IMR-90 (cell line): ENCODE results near the gene ULBP1. TPM values are rescaled to one million over a fixed set of nuclear protein-coding genes. Genes with fewer than 3 reads are reported as not detected.

ENCODE experiments used
- ATAC-seq: fragments of 200-7000 bp; cut with Tn5 transposase; 2 replicates; pipeline ENCODE4 v1.9.1; 2020; ENCODE audit warnings: low read depth, mild to moderate bottlenecking, moderate library complexity
- BruUV-seq: library from RNA; stranded (reverse); fragments of 400-500 nt; replicated peaks from 2 replicates; lab custom pipeline; 2021; lab: Mats Ljungman, UMichigan
- CTCF ChIA-PET: fragments of 300-600 bp; formaldehyde crosslinking; extraction: SDS; loops from one replicate; lab custom pipeline; 2021; ENCODE audit warnings: antibody characterized with exemption; lab: Yijun Ruan, JAX
- POLR2A ChIA-PET: fragments of 300-600 bp; sonication (Branson Sonifier 250); formaldehyde crosslinking; loops from one replicate; lab custom pipeline; 2022; ENCODE audit warnings: antibody characterized with exemption; ENCODE audit not compliant: unreplicated experiment; lab: Charles Lee
- DNase-seq: peaks from one replicate; pipeline ENCODE4 v3.0.0; 2013
- H2AFZ ChIP-seq: replicated peaks from 2 replicates; pipeline ENCODE3; 2013; ENCODE audit warnings: low read length, mild to moderate bottlenecking; ENCODE audit not compliant: poor library complexity
- H2AK5ac ChIP-seq: 2 replicates; pipeline ENCODE4 v1.6.1; 2013; ENCODE audit warnings: low read depth, low read length, inconsistent platforms
- H2AK9ac ChIP-seq: replicated peaks from 2 replicates; pipeline ENCODE3; 2013; ENCODE audit warnings: mild to moderate bottlenecking, low read depth, low read length, moderate library complexity; ENCODE audit not compliant: poor library complexity
- H2BK120ac ChIP-seq: 2 replicates; pipeline ENCODE4 v1.6.1; 2013; ENCODE audit warnings: low read depth, low read length, inconsistent platforms
- H2BK15ac ChIP-seq: 3 replicates; pipeline ENCODE4 v1.6.1; 2013; ENCODE audit warnings: low read depth, low read length, inconsistent platforms
- H2BK20ac ChIP-seq: 2 replicates; pipeline ENCODE4 v1.6.1; 2013; ENCODE audit warnings: low read depth, mild to moderate bottlenecking, inconsistent platforms, low read length, moderate library complexity
- H2BK5ac ChIP-seq: 2 replicates; pipeline ENCODE4 v1.6.1; 2013; ENCODE audit warnings: mild to moderate bottlenecking, low read depth, low read length, inconsistent platforms; ENCODE audit not compliant: poor library complexity, severe bottlenecking
- H3K14ac ChIP-seq: replicated peaks from 2 replicates; pipeline ENCODE4 v1.6.1; 2013; ENCODE audit warnings: low read depth, low read length, inconsistent platforms
- H3K18ac ChIP-seq: 2 replicates; pipeline ENCODE4 v1.6.1; 2013; ENCODE audit warnings: low read depth, low read length, control low read depth
- H3K23ac ChIP-seq: 2 replicates; pipeline ENCODE4 v1.6.1; 2013; ENCODE audit warnings: low read depth, low read length, inconsistent platforms
- H3K27ac ChIP-seq: 2 replicates; pipeline ENCODE4 v1.5.1; 2013; ENCODE audit warnings: mild to moderate bottlenecking, control low read depth, low read length; ENCODE audit not compliant: insufficient read depth
- H3K27me3 ChIP-seq: 2 replicates; pipeline ENCODE4 v1.6.1; 2013; ENCODE audit warnings: low read length; ENCODE audit not compliant: control insufficient read depth, insufficient read depth
- H3K36me3 ChIP-seq: 2 replicates; pipeline ENCODE4 v1.6.1; 2013; ENCODE audit warnings: low read length, mixed read lengths; ENCODE audit not compliant: control insufficient read depth, insufficient read depth
- H3K4ac ChIP-seq: 2 replicates; pipeline ENCODE4 v1.6.1; 2013; ENCODE audit warnings: low read depth, low read length, inconsistent platforms
- H3K4me1 ChIP-seq: 2 replicates; pipeline ENCODE4 v1.6.1; 2013; ENCODE audit warnings: low read length, mixed read lengths; ENCODE audit not compliant: control insufficient read depth, insufficient read depth
- H3K4me2 ChIP-seq: 2 replicates; pipeline ENCODE4 v1.6.1; 2013; ENCODE audit warnings: low read depth, mild to moderate bottlenecking, control low read depth, low read length, moderate library complexity
- H3K4me3 ChIP-seq: 2 replicates; pipeline ENCODE4 v1.5.1; 2013; ENCODE audit warnings: low read depth, mild to moderate bottlenecking, control low read depth, low read length, moderate library complexity; ENCODE audit not compliant: insufficient read depth
- H3K56ac ChIP-seq: 2 replicates; pipeline ENCODE4 v1.6.1; 2013; ENCODE audit warnings: low read length, inconsistent platforms; ENCODE audit not compliant: insufficient read depth; ENCODE audit errors: extremely low read depth
- H3K79me1 ChIP-seq, 2 experiments: 2 replicates each; pipeline ENCODE4 v1.6.1; 2013; ENCODE audit warnings: low read length in 2 of 2, inconsistent platforms in 1 of 2, low read depth in 1 of 2
- H3K9ac ChIP-seq: 2 replicates; pipeline ENCODE4 v1.6.1; 2013; ENCODE audit warnings: low read depth, low read length, control low read depth
- H3K9me1 ChIP-seq: 2 replicates; pipeline ENCODE4 v1.6.1; 2013; ENCODE audit warnings: low read length, inconsistent platforms; ENCODE audit not compliant: insufficient read depth
- H3K9me3 ChIP-seq: 2 replicates; pipeline ENCODE4 v1.6.1; 2013; ENCODE audit warnings: low read length; ENCODE audit not compliant: control insufficient read depth, insufficient read depth
- H4K20me1 ChIP-seq: 2 replicates; pipeline ENCODE4 v1.6.1; 2013; ENCODE audit warnings: low read length, inconsistent platforms; ENCODE audit not compliant: insufficient read depth
- H4K5ac ChIP-seq: 2 replicates; pipeline ENCODE4 v1.6.1; 2013; ENCODE audit warnings: mild to moderate bottlenecking, low read depth, low read length, control low read depth
- H4K8ac ChIP-seq, 2 experiments: 2 replicates each; pipeline ENCODE4 v1.6.1; 2013; ENCODE audit warnings: low read depth in 2 of 2, low read length in 2 of 2, control low read depth in 1 of 2, inconsistent platforms in 1 of 2
- H4K91ac ChIP-seq: 2 replicates; pipeline ENCODE4 v1.6.1; 2013; ENCODE audit warnings: low read depth, low read length, inconsistent platforms; ENCODE audit not compliant: insufficient read depth
- BHLHE40 ChIP-seq: fragments of 150-350 bp; IDR thresholded peaks from 2 replicates; pipeline ENCODE4 v1.6.1; 2016; ENCODE audit warnings: mild to moderate bottlenecking, low read depth, low read length
- CEBPB ChIP-seq: IDR thresholded peaks from 2 replicates; pipeline ENCODE4 v1.6.1; 2012; ENCODE audit warnings: low read depth, low read length, improper control_type of control experiment
- CTCF ChIP-seq: conservative IDR thresholded peaks from 2 replicates; pipeline ENCODE4 v1.5.1; 2012; ENCODE audit warnings: mild to moderate bottlenecking, low read depth, low read length, improper control_type of control experiment
- ELK1 ChIP-seq: fragments of 150-350 bp; IDR thresholded peaks from 2 replicates; pipeline ENCODE4 v1.6.1; 2016; ENCODE audit warnings: low read depth, mild to moderate bottlenecking, low read length, moderate library complexity, borderline replicate concordance
- FOS ChIP-seq: fragments of 150-350 bp; IDR thresholded peaks from 2 replicates; pipeline ENCODE4 v1.6.1; 2016; ENCODE audit warnings: low read depth, low read length
- MAFK ChIP-seq: IDR thresholded peaks from 2 replicates; pipeline ENCODE4 v1.6.1; 2012; ENCODE audit warnings: low read depth, low read length, improper control_type of control experiment
- MAZ ChIP-seq: IDR thresholded peaks from 2 replicates; pipeline ENCODE4 v1.6.1; 2012; ENCODE audit warnings: low read depth, mild to moderate bottlenecking, low read length, improper control_type of control experiment, moderate library complexity, borderline replicate concordance
- NFE2L2 ChIP-seq: fragments of 150-350 bp; IDR thresholded peaks from 2 replicates; pipeline ENCODE4 v1.6.1; 2016; ENCODE audit warnings: low read depth, mild to moderate bottlenecking, low read length
- POLR2A ChIP-seq: IDR thresholded peaks from 2 replicates; pipeline ENCODE4 v1.6.1; 2012; ENCODE audit warnings: mild to moderate bottlenecking, low read depth, low read length
- RCOR1 ChIP-seq: IDR thresholded peaks from 2 replicates; pipeline ENCODE4 v1.6.1; 2012; ENCODE audit warnings: mild to moderate bottlenecking, low read length, improper control_type of control experiment; ENCODE audit not compliant: insufficient replicate concordance
- USF2 ChIP-seq: fragments of 150-350 bp; IDR thresholded peaks from 2 replicates; pipeline ENCODE4 v1.6.1; 2017; ENCODE audit warnings: mild to moderate bottlenecking, antibody characterized with exemption, low read length, low read depth
- dilution Hi-C: fragments of 300-500 bp; cut with HindIII; formaldehyde crosslinking; loops from one replicate; pipeline ENCODE4 v1.14.3; 2018; ENCODE audit warnings: low sequenced_read_pairs; ENCODE audit not compliant: unreplicated experiment
- in situ Hi-C: fragments of 300-500 bp; cut with MboI; formaldehyde crosslinking; loops from 3 replicates; pipeline ENCODE4 v1.14.3; 2019; ENCODE audit warnings: low sequenced_read_pairs, inconsistent platforms, mixed read lengths
- intact Hi-C: fragments of 100-400 bp; cut with micrococcal nuclease; formaldehyde crosslinking; loops from 2 replicates; pipeline ENCODE4 v1.10.0; 2022
- polyA plus RNA-seq, 3 experiments: library from polyadenylated mRNA; depleted of rRNA; stranded (reverse); fragments of >200 nt; gene quantifications; 2 replicates each; pipeline ENCODE4 v1.2.3, GENCODE V29; 2012; ENCODE audit warnings: low replicate concordance in 1 of 3
- total RNA-seq: library from RNA; depleted of rRNA; stranded (reverse); fragments of >200 nt; gene quantifications from 2 replicates; pipeline ENCODE4 v1.2.3, GENCODE V29; 2012

ULBP1 gene
- total and polyA plus RNA-seq, 2 of the 4 experiments (the other 2 are of a cell fraction) = 0.18 to 0.87 TPM

GRCh38 chr6:149975400-149975799, 11.7 kb downstream of the ULBP1 start:
- intact Hi-C loops = no loop called here
- in situ Hi-C loops = no loop called here

More at GRCh38 chr6:149975400-149975799, 11.7 kb downstream of the ULBP1 start:
- Histone ChIP-seq H3K9me1 (no peaks in the 10 kb centered on the region), H3K14ac (no peak overlapping the region), H3K4ac (no peak overlapping the region), H3K56ac (no peak overlapping the region), H3K9me3 (no peaks in the 10 kb centered on the region), H3K27me3 (peaks cover 54% of the 10 kb centered on the region), H3K23ac (no peak overlapping the region), H4K8ac (no peak overlapping the region), H3K4me3 (no peak overlapping the region), H2AFZ (no peak overlapping the region), H3K36me3 (no peaks in the 10 kb centered on the region), H2AK9ac (no peak overlapping the region), H2BK15ac (no peak overlapping the region), H3K27ac (no peak overlapping the region), H2BK5ac (no peak overlapping the region), H4K91ac (no peak overlapping the region), H3K79me1 (no peaks in the 10 kb centered on the region), H2BK20ac (no peak overlapping the region), H3K18ac (no peak overlapping the region), H3K9ac (no peak overlapping the region), H2BK120ac (no peak overlapping the region), H3K4me2 (no peak overlapping the region), H4K20me1 (no peaks in the 10 kb centered on the region), H4K5ac (no peak overlapping the region), H2AK5ac (no peak overlapping the region), H3K4me1 (no peaks in the 10 kb centered on the region)
- ATAC-seq = no peak
- DNase-seq = no peak
- POLR2A ChIA-PET = no interaction called here
- BruUV-seq = no TSS peak
- dilution Hi-C loops = no loop called here
- TF ChIP-seq USF2 = no peak
- TF ChIP-seq NFE2L2 = no peak
- no peak for TF ChIP-seq MAFK
- no peak for TF ChIP-seq RCOR1
- no peak for TF ChIP-seq BHLHE40
- TF ChIP-seq CEBPB = no peak
- TF ChIP-seq CTCF = no peak
- no peak for TF ChIP-seq FOS
- TF ChIP-seq POLR2A = no peak
- no peak for TF ChIP-seq MAZ
- no peak for TF ChIP-seq ELK1
- CTCF ChIA-PET = no interaction called here
